HG03280 (cell line): ENCODE data around the gene SOX2.

ENCODE experiments used
- ATAC-seq: cut with Tn5 transposase; IDR thresholded peaks from one replicate; pipeline ENCODE4 v1.9.1; 2021; ENCODE audit warnings: mild to moderate bottlenecking, moderate library complexity; ENCODE audit not compliant: unreplicated experiment

SOX2 gene

DNA sequence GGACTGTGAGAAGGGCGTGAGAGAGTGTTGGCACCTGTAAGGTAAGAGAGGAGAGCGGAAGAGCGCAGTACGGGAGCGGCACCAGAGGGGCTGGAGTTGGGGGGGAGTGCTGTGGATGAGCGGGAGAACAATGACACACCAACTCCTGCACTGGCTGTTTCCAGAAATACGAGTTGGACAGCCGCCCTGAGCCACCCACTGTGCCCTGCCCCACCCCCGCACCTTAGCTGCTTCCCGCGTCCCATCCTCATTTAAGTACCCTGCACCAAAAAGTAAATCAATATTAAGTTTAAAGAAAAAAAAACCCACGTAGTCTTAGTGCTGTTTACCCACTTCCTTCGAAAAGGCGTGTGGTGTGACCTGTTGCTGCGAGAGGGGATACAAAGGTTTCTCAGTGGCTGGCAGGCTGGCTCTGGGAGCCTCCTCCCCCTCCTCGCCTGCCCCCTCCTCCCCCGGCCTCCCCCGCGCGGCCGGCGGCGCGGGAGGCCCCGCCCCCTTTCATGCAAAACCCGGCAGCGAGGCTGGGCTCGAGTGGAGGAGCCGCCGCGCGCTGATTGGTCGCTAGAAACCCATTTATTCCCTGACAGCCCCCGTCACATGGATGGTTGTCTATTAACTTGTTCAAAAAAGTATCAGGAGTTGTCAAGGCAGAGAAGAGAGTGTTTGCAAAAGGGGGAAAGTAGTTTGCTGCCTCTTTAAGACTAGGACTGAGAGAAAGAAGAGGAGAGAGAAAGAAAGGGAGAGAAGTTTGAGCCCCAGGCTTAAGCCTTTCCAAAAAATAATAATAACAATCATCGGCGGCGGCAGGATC lies at the start of gene SOX2:
Gene SOX2, plus strand, starts transcription at position 601 of the 811 bp plus-strand sequence. CDS start 436 bp downstream, outside the sequence.
- no peak for ATAC-seq

DNA sequence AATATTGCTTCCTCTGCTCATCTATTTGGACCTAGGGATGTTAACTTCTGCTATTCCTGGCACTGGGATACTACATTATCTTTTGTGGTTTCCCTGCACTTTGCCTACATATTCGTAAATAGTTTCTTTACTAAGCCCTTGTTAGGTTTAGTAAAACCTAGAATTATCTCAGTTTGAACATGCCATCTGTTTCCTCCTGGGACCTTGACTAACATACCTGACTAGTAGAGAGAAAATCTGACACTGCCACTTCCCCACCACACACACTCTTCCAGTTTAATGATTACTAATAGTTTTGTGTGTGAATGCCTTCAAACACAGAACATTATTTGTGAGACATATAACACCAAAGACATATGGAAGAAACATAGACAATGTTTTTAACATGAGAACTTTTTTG lies 28.2 kb upstream of the SOX2 start:
- ATAC-seq: no peak

DNA sequence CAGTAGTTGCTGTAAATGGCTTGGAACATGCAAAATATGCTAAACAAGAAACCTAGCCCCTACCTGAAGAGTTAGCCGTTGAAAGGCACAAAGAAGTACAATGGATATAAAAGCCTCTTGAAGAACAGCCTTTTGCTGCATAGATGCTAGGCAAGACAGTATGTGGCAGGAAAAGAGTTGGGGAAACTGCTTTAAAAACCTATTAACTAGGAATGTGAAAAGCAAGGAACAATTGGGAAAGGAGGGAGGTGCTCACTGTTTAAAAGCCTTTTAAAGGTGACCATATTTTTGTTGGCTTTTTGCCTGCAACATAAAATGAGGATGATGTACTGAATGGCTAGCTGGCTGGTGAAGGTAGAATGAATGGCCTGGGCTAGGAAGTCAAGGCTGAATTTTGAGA lies 24.5 kb upstream of the SOX2 start:
- no peak for ATAC-seq

DNA sequence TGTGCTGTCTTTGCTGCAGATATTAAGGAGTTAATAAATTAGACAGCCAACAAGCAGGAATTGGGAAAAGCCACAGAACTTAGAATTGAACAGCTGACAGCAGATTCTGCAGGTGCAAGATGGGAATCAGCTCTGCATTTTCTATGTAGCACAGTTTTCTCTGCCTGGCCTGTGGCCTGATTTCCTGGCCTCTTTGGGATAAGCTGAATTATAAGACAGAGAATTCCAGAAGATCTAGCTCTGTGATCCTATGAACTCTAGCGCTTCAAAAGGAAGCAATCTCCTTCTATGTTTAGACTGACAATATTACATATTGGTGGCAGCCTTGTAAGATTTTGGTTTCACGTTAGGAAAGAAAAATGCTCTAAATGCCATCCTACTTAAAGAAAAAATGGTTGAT lies 24.0 kb upstream of the SOX2 start:
- no peak for ATAC-seq

DNA sequence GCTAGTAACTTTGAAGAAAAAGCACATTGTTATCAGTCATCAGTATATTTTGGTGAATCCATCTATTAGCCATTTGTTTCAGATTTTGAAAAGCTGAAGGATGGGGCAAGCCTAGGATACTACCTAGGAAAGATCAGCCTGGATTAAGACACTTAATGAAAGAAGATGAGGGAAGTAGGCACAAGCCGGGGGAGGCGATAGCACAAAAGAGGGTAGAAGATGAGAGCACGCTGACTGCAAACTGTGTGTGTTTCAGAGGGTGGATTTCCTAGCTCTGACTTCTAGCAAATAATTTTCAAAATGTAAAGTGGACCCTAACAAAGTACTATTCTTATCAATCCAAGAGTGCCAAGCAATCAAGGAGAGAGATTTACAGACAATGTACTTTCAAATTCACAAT lies 22.2 kb upstream of the SOX2 start:
- ATAC-seq: no peak

DNA sequence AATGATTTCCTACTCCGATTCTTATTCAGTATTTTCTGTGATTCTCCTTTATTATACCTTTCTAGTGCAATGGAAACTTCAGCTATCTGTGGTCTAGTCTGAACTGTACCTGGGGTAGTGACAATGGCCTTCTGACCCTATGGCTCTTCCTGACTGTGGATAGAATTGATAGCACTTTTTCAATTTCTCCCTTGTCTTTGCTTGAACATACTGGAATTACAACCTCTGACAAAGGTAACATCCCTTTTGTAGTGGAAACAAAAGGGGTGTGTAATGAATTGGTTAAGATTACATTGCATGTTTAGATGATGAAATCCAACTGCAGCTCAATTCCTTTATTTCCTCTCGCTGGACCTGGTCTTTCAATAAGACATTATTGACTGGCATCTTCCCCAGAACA lies 21.0 kb upstream of the SOX2 start:
- no peak for ATAC-seq

DNA sequence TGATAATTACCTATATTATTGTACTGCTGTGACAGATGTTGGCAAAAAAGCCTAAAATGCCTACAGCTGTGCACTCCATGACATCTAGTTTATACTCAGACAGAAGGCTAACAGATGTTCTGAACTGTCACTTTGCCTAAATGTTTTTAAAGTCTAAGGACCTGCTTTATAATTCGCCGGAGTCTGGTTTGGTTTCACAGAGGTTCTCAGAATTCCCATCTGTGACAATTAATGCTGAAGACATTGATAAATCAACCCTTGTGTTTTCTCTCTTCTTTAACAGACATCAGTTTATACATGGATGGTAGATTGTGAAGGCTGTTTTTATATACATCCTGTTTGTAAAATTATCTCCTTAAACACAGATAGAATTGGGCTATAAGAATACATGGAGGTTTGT lies 19.8 kb upstream of the SOX2 start:
- ATAC-seq: no peak

DNA sequence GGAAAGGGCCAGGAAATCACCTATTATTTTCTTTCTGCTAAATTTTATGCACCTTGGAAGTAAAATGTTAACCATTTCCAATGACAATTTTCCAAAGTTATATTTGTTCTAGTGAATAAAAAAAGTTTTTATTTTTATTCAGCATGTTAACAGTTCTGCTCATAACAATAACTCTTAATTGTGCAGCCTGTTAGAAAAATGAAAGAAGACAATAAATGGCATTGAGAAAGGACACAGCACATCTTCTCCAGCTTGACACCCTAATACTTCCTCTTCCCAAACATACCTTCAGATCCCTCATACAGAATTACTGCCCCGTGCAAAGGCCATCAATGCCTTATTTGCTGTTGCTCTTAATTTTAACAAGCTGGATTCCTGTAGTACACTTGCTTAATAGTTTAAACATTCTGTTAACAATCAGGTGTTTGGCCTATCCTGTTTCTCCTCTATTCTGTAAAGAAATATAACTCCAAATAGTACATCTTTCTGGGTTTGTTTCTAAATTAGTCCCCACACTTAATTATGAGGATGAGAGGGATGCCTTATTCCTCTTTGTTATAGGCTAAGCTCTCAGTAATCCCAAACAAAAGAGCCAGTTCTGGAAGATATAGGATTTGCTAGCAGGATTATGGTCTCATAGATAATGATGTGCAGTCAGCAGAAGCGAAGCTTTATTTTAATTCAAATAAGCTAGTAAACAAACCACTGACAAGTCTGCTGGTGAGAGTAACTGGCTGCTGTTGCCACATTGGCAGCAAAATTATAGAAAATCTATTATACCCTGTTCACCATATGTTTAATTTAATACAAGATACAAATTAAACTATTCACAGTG lies 19.2 kb upstream of the SOX2 start:
- no peak for ATAC-seq

DNA sequence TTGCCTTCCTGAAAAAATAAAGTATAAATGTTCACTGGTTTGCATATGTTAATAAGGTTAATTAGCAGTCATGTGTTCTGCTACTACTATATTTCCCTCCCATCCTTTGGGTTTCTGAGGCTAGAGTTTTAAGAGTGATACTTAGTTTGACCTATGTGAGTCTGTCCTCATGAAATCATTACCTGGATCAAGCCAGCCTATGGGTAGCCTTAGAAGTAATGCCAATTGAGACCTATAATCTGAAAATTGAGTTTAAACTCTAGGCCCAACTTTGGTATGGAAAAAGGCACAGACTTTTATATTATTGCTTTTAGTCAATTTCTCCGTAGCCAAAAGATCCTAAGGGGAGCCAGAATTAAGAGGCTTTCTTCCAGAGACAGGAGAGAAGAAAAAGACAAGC lies 18.4 kb upstream of the SOX2 start:
- ATAC-seq: no peak

DNA sequence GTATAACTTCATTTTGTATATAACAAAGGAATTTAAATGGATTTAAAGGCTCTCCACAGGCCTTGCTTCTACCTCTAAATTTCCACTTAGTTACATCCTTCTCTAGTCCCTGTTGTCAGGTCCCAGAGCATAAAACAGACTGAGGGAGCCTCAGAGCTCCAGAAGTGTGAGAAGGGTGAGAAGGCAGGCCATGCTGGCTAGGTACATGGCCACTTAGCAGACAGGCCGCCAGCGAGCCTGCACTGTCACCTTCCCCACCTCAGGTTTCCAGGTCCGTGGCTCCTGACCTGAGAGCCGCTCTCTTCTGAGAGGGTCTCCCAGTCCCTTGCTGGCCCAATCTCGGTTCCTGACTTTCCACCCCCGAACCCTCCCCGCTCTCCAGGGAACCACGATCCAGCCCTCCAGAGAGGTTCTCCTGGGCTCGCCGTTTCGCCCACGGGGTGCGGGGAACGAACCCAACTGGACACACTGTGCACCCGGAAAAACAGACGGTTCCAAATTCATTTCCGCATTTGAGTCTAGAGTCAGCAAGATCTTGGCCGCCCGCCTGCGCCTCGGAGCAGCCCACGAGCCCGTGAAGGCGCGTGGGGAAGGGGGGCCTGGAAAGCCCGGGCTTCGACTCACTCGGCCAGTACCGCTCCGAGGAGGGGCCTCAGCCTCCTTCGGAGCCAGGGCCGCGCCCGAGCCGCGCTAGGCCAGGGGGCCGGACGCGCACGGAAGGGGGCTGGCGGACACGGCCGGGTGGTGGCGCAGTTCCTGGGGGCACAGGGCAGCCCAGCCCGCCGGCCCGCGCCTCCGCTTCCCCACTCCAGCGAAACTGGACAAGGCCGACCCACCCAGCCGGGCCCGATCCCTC lies 16.7 kb upstream of the SOX2 start:
- no peak for ATAC-seq

DNA sequence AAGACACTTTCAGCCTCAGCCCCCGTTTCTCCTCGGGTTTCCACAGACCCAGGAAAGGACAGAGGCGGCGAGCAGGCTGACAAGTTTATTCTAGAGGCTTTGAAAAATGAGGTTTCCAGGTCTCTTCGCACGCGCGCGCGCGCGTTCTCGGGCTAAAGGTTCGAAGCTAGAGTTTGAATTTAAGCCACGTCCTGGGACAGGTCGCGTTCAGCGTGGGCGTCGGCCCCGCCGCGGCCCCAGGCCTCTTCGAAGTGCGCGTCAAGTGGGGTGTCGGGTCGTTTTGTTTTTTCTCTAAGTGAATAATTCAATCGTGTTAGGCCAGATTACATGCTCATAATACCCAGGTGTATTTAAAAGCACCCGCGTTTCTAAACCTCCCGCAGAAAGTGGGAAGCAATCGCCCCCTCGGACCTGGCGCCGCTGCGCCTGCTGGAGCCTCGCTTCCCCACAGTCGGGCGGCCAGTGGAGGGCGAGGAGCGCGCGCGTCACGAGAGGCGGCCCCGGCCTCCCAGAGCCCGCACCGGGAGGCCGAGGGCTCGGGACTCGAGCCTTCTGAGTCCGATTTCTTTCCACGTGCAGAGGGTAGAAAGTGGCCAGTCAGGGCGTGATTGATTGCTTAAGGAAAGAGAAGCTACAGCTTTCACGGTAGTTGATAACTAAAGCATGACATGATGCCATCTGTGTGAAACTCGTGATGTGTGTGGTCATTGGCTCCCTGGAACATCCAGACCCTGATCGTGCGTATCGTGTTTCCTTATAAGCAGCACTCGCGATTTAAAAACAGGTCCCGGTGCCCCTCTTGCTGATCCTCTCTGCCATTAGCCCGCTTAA lies 15.8 kb upstream of the SOX2 start:
- ATAC-seq: no peak

DNA sequence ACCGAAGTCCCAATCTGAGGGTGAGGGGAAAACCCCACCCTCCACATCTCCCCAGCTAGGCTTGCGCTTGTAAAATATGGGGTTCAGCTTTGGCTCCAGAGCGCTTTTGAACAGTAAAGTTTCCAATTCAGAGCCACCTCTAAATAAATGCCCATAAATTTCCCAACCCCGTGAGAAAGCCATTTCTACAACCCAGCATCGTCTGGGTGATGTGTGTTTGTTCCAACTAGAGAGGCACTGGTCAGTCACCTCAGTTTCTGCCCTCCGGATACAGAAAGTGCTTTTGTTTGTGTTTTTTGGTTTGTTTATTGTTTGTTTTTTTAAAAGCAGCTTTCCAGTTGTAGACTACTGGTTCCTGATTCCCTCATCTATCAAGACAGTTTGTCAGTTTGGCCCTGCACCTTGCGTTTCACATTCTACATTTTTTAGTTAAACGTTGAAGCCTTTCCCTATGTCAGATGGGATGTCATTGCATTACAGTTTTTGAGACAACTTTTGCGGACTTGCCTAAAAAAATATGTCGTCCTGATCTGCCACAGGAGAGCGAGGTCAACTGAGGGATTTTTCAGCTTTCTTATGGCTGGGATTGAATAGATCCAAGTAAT lies 15.0 kb upstream of the SOX2 start:
- ATAC-seq: no peak

DNA sequence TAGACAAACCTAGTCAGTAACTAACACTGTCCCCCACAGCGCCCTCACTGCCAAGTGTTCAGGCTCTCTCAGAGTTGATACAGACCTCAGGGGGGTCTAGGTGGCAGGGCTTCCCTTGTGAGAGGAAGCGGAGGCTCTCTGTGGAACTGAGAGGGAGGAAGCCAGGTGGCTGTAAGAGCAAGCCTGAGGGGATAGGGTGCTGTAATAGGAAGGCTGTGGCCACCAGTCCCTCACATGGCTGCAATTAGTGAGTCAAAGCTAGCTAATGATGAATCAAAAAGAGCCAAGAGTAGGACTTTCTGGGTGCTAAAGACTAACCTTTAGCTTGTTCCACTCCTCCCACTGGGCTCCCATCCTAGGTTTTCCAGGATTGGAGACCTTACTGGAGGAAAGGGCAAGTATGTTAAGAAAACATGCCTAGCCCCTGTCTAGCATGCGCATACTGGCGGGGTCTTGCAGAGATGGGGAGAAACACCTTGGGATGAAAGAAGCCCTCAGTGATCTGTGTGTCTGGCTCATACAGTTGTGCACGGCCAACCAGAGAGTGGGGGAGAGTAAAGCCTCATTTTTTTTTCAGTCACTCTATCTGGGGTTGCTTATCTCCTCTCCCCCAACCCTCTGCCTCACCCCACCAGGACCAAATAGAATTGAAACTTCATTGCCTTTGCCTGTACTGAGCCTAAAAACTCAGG lies 13.3 kb upstream of the SOX2 start:
- ATAC-seq: no peak

DNA sequence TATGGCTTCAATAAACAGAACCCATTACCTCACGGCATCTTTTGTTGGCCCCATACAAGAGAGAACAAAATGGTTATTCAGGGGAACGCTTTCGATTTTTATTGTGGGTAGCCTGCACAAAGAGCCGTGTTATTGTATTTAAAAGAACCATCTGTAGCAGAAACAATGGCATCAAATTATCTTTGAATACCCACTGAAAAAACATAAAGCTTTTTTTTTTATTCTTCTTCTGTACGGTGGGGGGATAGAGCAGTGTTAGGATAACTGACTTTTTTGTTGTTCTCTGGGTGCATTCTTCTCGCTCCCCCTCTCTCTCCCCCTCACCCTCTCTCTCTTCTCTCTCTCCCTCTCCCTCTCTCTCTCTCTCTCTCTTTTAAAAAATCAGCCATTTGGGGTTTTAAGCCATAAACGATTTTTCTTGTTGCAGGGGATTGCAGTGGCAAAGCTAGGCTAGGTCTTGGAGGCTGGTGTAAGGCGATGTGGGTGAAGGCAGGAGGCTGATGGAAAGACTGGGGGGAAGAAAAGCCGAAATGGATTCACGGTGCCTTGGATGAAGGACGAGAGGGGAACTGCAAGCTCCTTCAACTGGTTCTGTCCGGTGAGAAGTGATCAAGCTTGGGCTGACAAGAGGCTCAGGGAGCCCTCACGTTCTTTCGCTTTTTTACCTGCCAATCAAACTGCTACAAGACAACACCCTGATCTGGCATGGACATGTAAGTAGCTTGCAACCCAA lies 12.4 kb upstream of the SOX2 start:
- ATAC-seq: no peak

DNA sequence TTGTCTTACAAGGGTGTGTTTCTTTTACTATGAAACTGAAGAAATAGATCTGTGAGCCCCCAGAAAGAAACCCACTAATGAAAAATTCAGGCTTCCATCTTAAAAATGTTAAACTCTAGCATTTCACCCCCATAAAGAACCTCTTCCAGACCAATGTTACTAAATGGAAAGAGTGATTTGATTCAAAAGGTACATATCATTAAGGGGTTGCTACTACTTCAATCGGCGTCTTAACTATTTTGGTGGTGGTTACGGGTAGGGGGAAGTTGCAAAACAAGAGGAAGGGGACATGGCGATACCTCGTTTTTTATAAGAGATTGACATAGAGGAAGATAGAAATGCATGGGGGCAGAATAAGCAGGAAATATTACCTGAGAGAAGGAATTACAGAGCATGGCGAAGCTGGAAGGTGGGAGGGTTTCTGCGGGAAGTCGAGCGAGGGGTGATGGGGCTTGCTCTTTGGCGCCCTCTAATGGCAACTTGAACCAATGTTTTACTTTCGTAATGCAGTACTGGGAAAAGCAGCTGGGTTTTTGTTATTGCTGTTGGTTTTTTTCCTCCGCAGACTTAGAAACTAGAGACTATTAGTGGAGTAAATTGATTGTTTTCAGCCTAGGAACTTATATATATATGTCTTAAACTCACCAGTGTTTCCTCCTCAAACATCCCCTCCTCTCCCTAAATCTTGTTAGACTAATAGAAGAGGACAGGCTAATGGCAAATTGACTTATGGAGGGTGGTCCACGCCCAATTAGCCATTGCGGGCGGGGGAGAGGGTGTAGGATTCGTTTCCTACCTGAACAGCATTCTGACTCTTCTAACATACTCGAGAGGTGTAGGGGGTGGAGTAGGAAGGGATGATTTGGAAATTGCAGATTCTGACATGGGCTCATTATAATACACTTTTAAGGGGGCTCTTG lies 11.3 kb upstream of the SOX2 start:
- peak; percentile 70 for ATAC-seq

DNA sequence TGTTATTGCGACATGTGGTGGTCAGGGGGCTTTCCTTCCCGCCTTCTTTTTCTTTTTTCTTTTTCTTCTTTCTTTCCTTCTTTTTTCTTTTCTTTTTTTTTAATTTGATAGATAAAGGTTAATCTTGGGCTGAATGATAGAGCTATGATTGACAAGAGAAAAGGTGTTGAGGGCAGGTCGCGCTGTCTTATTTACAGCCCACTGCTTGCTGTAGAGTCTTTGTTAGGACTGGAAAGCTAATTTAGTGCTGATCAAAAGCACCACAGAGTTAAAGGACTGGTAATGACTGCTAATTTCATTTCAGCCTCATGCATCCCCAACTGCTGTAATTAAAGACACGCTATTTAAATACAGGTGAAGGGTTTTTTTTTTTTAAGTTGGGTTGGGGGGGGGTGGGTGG lies 10.6 kb upstream of the SOX2 start:
- no peak for ATAC-seq

DNA sequence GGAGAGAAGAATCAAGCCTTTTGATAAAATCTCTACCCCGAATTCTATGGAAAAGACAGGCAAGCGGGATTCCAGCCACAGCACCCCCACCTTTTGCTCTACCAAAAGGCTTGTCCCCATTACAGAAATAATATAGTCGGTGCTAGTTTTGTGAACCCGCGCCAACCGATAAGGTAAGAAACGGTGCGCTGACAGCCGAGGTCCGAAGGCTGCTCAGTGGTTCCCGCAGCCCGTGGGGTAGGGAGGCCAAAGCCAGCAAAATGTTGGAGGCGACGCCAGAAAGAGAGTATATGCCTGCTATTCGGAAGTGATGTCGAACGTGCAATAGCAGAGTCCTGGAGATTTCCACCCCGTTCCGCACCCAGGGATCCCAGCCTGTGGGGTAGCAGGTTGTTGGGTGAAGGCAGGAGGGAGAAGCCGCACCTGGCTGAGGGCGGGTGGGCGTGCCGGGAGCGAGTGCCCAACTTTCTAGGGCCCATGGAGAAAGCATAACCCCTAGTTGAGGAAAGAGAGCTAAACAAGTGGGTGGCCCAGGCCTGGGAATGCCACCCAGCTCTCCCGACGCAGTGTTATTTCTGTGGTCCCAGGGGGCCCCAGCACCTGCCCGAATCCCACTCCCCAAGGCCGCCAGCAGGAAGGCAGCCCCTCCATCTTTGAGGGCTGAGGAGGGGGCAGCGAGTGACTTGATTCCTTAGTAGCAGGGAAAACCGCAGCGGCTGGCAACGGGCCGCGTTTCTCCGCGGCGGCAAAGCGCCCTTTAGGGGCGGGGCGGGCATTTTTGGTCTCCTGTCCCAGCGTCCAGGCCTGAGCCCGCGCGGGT lies 7.9 kb upstream of the SOX2 start:
- no peak for ATAC-seq
